DND-41 (cell line): Measurements from ENCODE around the gene THAP2.

Source experiments
- EZH2 ChIP-seq: IDR thresholded peaks from 3 replicates; pipeline ENCODE4 v1.6.1; 2012; ENCODE audit warnings: borderline replicate concordance, low read depth, mild to moderate bottlenecking, moderate library complexity, low read length, inconsistent platforms; ENCODE audit not compliant: severe bottlenecking
- TF ChIP-seq, protein P1 (sequence below): IDR thresholded peaks from 2 replicates; pipeline ENCODE4 v1.5.1; 2012; ENCODE audit warnings: borderline replicate concordance, low read length, moderate library complexity, mild to moderate bottlenecking; ENCODE audit not compliant: poor library complexity, severe bottlenecking; ENCODE audit errors: extremely low read depth

DNA sequence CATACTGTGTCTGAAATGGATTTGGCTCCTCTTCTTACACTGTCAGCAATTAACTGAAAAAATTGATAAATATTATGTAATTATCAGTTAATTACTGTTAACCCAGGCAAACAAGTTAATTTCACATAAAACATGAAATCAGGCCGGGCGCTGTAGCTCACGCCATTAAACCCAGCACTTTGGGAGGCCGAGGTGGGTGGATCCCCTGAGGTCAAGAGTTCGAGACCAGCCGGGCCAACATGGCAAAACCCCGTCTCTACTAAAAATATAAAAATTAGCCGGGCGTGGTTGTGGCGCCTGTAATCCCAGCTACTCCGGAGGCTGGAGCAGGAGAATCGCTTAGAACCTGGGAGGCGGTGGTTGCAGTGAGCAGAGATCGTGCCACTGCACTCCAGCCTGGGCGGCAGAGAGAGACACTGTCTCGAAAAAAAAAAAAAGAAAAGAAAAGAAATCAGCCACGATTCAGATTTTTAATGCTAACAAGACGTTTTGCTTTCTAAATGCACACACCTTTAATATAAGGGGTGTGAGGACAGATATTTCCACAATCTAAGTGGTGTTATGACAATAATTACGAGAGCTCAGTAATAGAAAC is 21.3 kb downstream of the THAP2 start:
- TF ChIP-seq, protein P1, sequence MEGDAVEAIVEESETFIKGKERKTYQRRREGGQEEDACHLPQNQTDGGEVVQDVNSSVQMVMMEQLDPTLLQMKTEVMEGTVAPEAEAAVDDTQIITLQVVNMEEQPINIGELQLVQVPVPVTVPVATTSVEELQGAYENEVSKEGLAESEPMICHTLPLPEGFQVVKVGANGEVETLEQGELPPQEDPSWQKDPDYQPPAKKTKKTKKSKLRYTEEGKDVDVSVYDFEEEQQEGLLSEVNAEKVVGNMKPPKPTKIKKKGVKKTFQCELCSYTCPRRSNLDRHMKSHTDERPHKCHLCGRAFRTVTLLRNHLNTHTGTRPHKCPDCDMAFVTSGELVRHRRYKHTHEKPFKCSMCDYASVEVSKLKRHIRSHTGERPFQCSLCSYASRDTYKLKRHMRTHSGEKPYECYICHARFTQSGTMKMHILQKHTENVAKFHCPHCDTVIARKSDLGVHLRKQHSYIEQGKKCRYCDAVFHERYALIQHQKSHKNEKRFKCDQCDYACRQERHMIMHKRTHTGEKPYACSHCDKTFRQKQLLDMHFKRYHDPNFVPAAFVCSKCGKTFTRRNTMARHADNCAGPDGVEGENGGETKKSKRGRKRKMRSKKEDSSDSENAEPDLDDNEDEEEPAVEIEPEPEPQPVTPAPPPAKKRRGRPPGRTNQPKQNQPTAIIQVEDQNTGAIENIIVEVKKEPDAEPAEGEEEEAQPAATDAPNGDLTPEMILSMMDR: no peak
- no peak for TF ChIP-seq EZH2
